OCI-LY7 (cell line): ENCODE results near the gene PPP1R36.

Source experiments
- CTCF ChIP-seq: fragments of 200-600 bp; sonication (generic); conservative IDR thresholded peaks from 2 replicates; pipeline ENCODE4 v1.5.1; 2014; ENCODE audit warnings: mild to moderate bottlenecking, antibody characterized with exemption, low read length, moderate library complexity, mixed read lengths
- EZH2phosphoT487 ChIP-seq: fragments of 200-600 bp; sonication (generic); IDR thresholded peaks from 2 replicates; pipeline ENCODE4 v1.6.1; 2018; ENCODE audit warnings: low read depth, borderline replicate concordance, mild to moderate bottlenecking, mixed run types, antibody characterized with exemption, low read length, moderate library complexity, mixed read lengths

GRCh38 chr14:64625386-64626232 is 75.8 kb downstream of the PPP1R36 start:
- TF ChIP-seq CTCF (no peak), EZH2phosphoT487 (no peak)
